PFSK-1 (cell line): ENCODE results near the gene CYP26C1.

Source experiments
- FOXP2 ChIP-seq: optimal IDR thresholded peaks from 2 replicates; pipeline ENCODE3; 2011; ENCODE audit warnings: borderline replicate concordance, control low read depth, inconsistent platforms; ENCODE audit not compliant: insufficient read depth; ENCODE audit errors: extremely low read length, extremely low read depth
- POLR2AphosphoS5 ChIP-seq: IDR thresholded peaks from 2 replicates; pipeline ENCODE4 v1.6.1; 2012; ENCODE audit warnings: low read depth, mild to moderate bottlenecking, control low read depth, low read length, moderate library complexity
- REST ChIP-seq, 2 experiments: IDR thresholded peaks; 2 replicates each; pipeline versions ENCODE4 v1.6.1 to v1.8.0; 2011 to 2012; ENCODE audit warnings: low read depth in 2 of 2, low read length in 2 of 2, control low read depth in 1 of 2, inconsistent platforms in 1 of 2, mild to moderate bottlenecking in 1 of 2, moderate library complexity in 1 of 2; ENCODE audit not compliant: insufficient read depth in 1 of 2
- SIN3A ChIP-seq: IDR thresholded peaks from 2 replicates; pipeline ENCODE4 v1.6.1; 2012; ENCODE audit warnings: mild to moderate bottlenecking, low read length, moderate library complexity, borderline replicate concordance; ENCODE audit not compliant: insufficient read depth
- TAF1 ChIP-seq: IDR thresholded peaks from 2 replicates; pipeline ENCODE4 v1.6.1; 2012; ENCODE audit warnings: low read length, control low read depth, borderline replicate concordance; ENCODE audit not compliant: insufficient read depth

Gene CYP26C1

DNA sequence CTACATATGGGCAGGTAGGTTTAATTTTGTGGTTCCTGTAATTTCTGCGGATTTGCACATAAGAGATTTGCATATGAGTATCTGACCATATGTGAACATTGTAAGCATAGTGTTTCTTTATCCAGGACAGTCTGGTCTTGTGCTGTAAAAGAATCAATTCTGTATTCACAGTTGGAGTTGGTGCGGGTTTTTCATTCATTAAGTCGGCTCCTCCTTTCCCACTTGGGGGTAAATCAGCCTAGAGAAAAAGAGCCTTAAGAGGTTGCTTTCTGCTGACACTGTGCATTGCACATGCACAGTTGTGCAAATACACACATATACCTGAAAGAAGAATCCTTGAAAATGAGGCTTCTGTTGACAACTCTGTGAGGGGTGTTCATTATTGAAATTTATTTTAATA, 6.1 kb upstream of the CYP26C1 start:
- no peak for TF ChIP-seq POLR2AphosphoS5
- TF ChIP-seq REST (IDR thresholded peaks at IDR 0.05; ENCODE audit: insufficient read depth in 1 of 2, low read depth in 2 of 2, low read length in 2 of 2): no peak
- TF ChIP-seq TAF1: no peak
- no peak for TF ChIP-seq SIN3A
- no peak for TF ChIP-seq FOXP2

- TF ChIP-seq SIN3A (no peak), FOXP2 (no peak), TAF1 (no peak)
Observed at GRCh38 chr10:93058139-93058538, 2.5 kb upstream of the CYP26C1 start.

DNA sequence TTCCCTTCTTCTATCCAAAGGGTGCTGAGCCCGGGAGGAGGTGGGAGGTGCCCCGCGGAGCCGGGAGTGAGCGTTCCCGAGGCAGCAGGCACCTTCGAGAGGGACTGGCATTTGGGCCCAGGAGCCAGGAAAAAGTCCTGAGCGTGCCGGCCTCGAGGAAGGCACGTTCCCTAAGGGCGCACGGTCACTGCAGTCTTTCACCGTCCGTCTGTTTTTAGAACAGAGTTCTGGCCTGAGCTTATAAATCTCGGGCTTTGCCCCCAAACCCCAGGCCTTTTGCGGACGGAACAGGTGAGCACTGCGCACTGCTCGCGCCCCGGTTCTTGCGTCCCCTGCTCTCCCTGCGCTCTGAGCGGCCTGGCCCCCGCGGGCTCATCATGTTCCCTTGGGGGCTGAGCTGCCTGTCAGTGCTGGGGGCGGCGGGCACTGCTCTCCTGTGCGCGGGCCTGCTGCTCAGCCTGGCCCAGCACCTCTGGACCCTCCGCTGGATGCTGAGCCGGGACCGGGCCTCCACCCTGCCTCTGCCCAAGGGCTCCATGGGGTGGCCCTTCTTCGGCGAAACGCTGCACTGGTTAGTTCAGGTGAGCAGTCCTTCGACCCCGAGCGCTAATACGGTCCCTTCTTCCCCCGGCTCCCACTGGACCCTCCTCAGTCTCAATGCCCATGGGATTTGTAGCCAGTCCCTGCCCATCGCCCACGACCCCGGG, 442 bp downstream of the CYP26C1 start:
- TF ChIP-seq FOXP2 (no peak), SIN3A (no peak), POLR2AphosphoS5 (no peak), TAF1 (no peak), REST (IDR thresholded peaks at IDR 0.05; ENCODE audit: insufficient read depth in 1 of 2, low read depth in 2 of 2, low read length in 2 of 2) (no peak)

GRCh38 chr10:93061594-93062513, 1.3 kb downstream of the CYP26C1 start:
- TF ChIP-seq TAF1 (no peak), POLR2AphosphoS5 (no peak), SIN3A (no peak), REST (IDR thresholded peaks at IDR 0.05; ENCODE audit: insufficient read depth in 1 of 2, low read depth in 2 of 2, low read length in 2 of 2) (no peak), FOXP2 (no peak)

DNA sequence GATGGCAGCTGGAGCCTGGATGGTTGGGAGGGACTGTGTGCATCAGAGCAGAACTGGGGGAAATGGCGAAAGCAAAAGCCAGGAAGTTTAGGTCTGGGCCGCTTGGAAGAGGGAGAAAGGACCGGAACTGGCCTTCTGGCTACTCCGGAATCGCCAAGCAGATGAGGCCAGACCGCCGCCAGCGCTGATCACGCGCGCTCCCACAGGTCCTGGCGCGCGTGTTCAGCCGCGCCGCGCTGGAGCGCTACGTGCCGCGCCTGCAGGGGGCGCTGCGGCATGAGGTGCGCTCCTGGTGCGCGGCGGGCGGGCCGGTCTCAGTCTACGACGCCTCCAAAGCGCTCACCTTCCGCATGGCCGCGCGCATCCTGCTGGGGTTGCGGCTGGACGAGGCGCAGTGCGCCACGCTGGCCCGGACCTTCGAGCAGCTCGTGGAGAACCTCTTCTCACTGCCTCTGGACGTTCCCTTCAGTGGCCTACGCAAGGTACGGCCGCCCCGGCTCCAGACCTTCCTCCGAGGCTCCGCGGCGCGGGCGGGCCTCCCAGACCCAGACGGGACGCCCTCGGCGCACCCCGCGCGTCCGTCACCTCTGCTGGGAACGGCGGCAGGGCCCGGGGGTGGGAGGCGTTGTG, 2.0 kb downstream of the CYP26C1 start:
- no peak for TF ChIP-seq FOXP2
- no peak for TF ChIP-seq POLR2AphosphoS5
- no peak for TF ChIP-seq SIN3A
- no peak for TF ChIP-seq TAF1
- TF ChIP-seq REST (IDR thresholded peaks at IDR 0.05; ENCODE audit: insufficient read depth in 1 of 2, low read depth in 2 of 2, low read length in 2 of 2): no peak
